Neuron (in vitro differentiated cells): Measurements from ENCODE around the gene REXO1.

Experiments
- H2AFZ ChIP-seq: one replicate; pipeline ENCODE4 v1.6.1; 2013; ENCODE audit warnings: low read depth, mild to moderate bottlenecking, inconsistent platforms, low read length, moderate library complexity
- H3K27me3 ChIP-seq: one replicate; pipeline ENCODE4 v1.6.1; 2013; ENCODE audit warnings: low read length; ENCODE audit not compliant: insufficient read depth
- H3K36me3 ChIP-seq: one replicate; pipeline ENCODE4 v1.6.1; 2013; ENCODE audit warnings: low read length; ENCODE audit not compliant: insufficient read depth
- H3K4me1 ChIP-seq: one replicate; pipeline ENCODE4 v1.6.1; 2013; ENCODE audit warnings: low read length; ENCODE audit not compliant: insufficient read depth
- H3K4me3 ChIP-seq: 2 replicates; pipeline ENCODE4 v1.5.1; 2013; ENCODE audit warnings: mild to moderate bottlenecking, low read length, moderate library complexity
- H3K9me3 ChIP-seq: one replicate; pipeline ENCODE4 v1.6.1; 2013; ENCODE audit warnings: low read length

REXO1 gene

DNA sequence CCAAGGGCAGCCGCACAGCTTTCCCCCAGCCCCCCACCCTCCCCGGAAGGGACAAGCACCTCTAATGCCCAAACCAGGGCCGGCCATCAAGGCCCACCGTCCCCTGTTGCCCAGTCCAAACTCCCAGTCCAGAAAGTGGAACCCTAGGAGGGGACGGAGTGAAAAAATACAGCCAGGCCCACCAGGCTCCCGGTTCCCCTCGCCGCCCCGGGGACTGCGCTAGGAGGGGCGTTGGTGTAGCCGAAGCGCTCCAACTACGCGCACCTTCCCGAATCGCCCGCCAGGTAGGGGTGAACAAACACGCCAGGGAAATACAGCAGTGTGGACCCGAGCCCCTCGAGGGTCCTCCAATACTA lies 13.8 kb upstream of the REXO1 start:
- Histone ChIP-seq H3K4me1 (peaks cover 48% of the 10 kb centered on the region), H2AFZ (no peak overlapping the region), H3K36me3 (no peaks in the 10 kb centered on the region), H3K9me3 (no peaks in the 10 kb centered on the region), H3K4me3 (peak overlapping the region; percentile 83), H3K27me3 (no peaks in the 10 kb centered on the region)

- Histone ChIP-seq H2AFZ (no peak overlapping the region), H3K4me1 (peaks cover 51% of the 10 kb centered on the region), H3K4me3 (peak overlapping the region; percentile 83), H3K9me3 (no peaks in the 10 kb centered on the region), H3K36me3 (no peaks in the 10 kb centered on the region), H3K27me3 (no peaks in the 10 kb centered on the region)
Measured at GRCh38 chr19:1861599-1862031, 13.3 kb upstream of the REXO1 start.

GRCh38 chr19:1860821-1861598 lies 12.7 kb upstream of the REXO1 start:
- Histone ChIP-seq H2AFZ (no peak overlapping the region), H3K27me3 (no peaks in the 10 kb centered on the region)

DNA sequence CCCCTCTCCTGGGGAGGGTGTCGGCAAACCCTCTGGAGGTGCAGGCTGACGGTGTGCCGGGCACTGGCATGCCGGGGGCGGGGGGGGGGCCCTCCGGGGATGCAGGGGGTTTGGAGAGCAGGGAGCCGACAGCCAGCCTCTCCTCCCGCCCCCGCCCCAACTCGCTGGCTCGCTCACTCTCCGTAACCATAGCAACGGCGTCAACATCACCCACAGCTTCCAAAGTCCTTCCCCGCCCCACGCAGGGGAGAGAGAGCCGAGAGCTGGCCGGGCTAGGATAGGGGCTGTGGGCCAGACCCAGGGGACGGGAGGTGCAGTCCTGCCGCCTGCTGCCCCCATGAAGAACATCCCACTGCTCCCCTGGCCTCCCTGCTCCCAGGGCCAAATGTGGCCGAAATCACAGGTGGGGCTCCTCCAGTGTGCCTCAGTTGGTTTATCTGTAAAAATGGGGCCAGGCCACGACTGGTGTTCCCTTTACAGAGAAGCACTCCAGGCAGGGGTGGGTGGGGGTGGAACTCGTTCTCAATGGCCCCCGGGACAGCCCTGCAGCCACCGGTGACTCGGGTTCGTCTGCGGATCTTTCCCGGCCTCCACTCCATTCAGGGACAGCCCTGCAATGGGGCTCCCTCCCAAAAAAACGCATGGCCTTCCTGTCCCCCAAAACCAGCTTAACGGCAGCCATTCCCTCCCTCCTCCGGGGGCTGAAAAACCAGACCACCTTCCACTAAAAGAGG lies 11.9 kb upstream of the REXO1 start:
- Histone ChIP-seq H3K4me3 (no peak overlapping the region), H3K36me3 (no peaks in the 10 kb centered on the region), H2AFZ (no peak overlapping the region), H3K27me3 (no peaks in the 10 kb centered on the region), H3K9me3 (no peaks in the 10 kb centered on the region), H3K4me1 (peaks cover 63% of the 10 kb centered on the region)

More at GRCh38 chr19:1860821-1861598, 12.7 kb upstream of the REXO1 start:
- peak overlapping the region; percentile 83 for H3K4me3 ChIP-seq
- no peaks in the 10 kb centered on the region for H3K9me3 ChIP-seq
- peaks cover 57% of the 10 kb centered on the region for H3K4me1 ChIP-seq
- no peaks in the 10 kb centered on the region for H3K36me3 ChIP-seq

GRCh38 chr19:1859331-1859781 lies 11.1 kb upstream of the REXO1 start:
- Histone ChIP-seq H3K9me3 (no peaks in the 10 kb centered on the region), H2AFZ (no peak overlapping the region), H3K36me3 (no peaks in the 10 kb centered on the region), H3K4me3 (no peak overlapping the region), H3K4me1 (peaks cover 67% of the 10 kb centered on the region), H3K27me3 (no peaks in the 10 kb centered on the region)

GRCh38 chr19:1858412-1859081 lies 10.3 kb upstream of the REXO1 start:
- no peaks in the 10 kb centered on the region for H3K36me3 ChIP-seq
- no peak overlapping the region for H2AFZ ChIP-seq
- no peaks in the 10 kb centered on the region for H3K27me3 ChIP-seq
- no peaks in the 10 kb centered on the region for H3K9me3 ChIP-seq
- peaks cover 67% of the 10 kb centered on the region for H3K4me1 ChIP-seq
- no peak overlapping the region for H3K4me3 ChIP-seq

- Histone ChIP-seq H3K27me3 (no peaks in the 10 kb centered on the region), H3K4me3 (no peak overlapping the region)
Measured at GRCh38 chr19:1857648-1858326, 9.5 kb upstream of the REXO1 start.

DNA sequence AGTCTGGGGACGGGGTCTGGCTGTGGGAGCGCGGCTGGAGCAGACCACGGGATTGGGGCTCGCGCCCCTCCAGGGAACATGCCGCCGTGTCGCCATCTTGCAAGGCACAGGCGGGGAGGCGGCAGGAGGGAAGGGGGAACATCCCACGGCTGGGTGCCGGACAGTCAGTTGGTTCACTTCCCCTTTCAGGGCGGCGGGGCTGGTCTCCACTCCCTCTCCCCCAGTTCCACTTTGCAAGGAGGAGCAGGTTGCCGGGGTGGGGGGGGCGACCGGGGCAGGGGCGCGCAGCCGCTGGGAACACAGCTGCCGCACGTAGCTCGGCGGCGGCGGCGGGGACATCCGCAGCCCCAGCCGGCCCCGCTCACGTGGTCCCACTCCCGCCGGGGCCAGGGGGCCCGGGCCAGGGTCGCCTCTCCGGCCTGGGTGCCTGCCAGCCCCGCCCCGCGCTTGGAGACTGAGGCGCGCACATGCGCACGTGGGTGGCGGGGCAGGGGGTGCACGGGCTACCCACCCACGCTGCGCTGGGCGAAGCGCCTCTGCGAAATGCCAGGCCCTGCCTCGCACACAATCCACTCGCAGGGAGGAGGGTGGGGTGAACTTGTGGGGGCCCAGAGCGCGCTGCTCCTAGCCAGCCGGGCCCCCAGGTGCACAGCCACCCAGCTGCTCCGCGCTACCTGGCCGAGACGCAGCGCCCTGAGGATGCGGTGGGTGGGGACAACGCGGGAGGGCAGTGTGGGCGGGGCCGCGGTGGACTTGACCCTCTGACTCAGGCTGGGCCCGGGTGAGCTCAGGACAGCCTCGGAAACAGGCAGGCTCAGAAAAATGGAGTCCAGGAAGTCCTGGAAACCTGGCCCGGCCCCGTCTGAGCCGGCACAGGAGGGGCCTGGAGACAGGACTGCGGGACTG lies 8.7 kb upstream of the REXO1 start:
- H3K27me3 ChIP-seq, result no peaks in the 10 kb centered on the region
- no peak overlapping the region for H3K4me3 ChIP-seq
- H3K36me3 ChIP-seq, result no peaks in the 10 kb centered on the region
- H2AFZ ChIP-seq, result no peak overlapping the region
- peaks cover 62% of the 10 kb centered on the region for H3K4me1 ChIP-seq
- H3K9me3 ChIP-seq, result no peaks in the 10 kb centered on the region

More at GRCh38 chr19:1857648-1858326, 9.5 kb upstream of the REXO1 start:
- Histone ChIP-seq H3K4me1 (peaks cover 67% of the 10 kb centered on the region), H2AFZ (no peak overlapping the region), H3K36me3 (no peaks in the 10 kb centered on the region), H3K9me3 (no peaks in the 10 kb centered on the region)

- Histone ChIP-seq H2AFZ (no peak overlapping the region), H3K27me3 (no peaks in the 10 kb centered on the region), H3K4me1 (peaks cover 55% of the 10 kb centered on the region), H3K9me3 (no peaks in the 10 kb centered on the region), H3K4me3 (no peak overlapping the region), H3K36me3 (no peaks in the 10 kb centered on the region)
Measured at GRCh38 chr19:1856345-1856697, 8.0 kb upstream of the REXO1 start.

DNA sequence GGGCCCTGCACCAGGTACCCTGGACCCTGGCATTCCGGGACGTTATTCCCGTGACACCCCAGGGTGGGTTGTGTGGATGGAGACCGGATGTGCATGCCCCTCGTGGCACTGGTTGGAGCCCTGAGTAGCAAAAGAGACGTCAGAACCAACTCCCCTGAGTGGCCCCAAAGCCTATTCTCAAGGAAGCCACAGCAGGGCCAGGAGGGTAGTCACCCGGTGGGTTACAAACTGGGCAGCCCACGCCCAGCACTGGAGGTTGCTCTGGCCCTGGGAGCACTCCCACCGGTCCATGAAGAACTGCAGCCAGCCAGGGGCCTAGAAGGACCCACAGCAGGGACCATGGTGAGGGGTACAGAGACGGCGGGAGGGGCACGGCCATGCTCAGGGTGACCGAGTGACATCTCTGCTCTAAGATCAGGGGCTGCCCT lies 7.6 kb upstream of the REXO1 start:
- Histone ChIP-seq H3K36me3 (no peaks in the 10 kb centered on the region), H3K27me3 (no peaks in the 10 kb centered on the region), H3K4me3 (no peak overlapping the region), H3K9me3 (no peaks in the 10 kb centered on the region), H2AFZ (no peak overlapping the region), H3K4me1 (peaks cover 51% of the 10 kb centered on the region)

DNA sequence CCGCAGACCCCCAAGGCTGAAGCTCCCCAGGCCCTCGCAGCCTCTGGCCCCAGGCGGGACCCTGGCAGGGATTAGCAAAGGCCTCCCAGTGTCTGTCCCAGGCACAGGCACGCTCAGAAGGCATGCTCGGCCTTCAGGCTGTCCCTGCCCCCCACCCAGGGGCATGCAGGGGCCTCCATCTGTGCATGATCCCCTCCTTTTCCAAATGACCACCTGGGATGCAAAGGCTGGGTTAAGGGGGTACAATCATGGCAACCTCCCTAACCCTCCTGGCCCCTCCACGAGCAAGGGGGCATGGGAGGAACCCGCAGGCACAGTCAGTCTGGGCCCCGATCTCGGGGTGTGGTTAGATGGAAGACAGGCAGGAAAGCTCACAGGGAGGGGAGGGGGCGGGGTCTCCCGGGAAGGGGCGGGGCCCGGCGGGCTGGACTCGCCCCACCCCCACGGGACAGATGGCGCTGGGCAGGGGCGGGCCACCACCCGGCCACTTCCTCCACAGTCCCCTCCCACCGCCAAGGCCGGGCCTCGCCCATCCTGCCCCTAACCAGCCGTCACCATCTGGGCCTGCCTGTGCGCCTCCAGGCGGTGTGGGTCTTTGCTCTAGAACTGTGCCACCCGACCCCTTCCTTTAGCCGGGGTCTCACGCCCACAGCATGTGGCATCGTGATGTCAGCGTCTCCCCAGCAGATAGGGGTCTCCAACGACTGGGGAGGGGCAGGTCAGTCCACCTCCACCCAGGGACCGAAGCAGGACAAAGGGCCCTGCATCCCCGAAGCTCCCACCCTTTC lies 7.0 kb upstream of the REXO1 start:
- H3K4me3 ChIP-seq, result no peak overlapping the region
- no peaks in the 10 kb centered on the region for H3K36me3 ChIP-seq
- no peaks in the 10 kb centered on the region for H3K27me3 ChIP-seq
- H2AFZ ChIP-seq, result no peak overlapping the region
- H3K4me1 ChIP-seq, result peaks cover 45% of the 10 kb centered on the region
- H3K9me3 ChIP-seq, result no peaks in the 10 kb centered on the region
